H1 (cell line): Measurements from ENCODE around the gene AK2. TPM values are rescaled to one million over a fixed set of nuclear protein-coding genes. Genes with fewer than 3 reads are reported as not detected.

Experiments used
- CTCF ChIA-PET: fragments of 300-600 bp; sonication (Branson Sonifier 250); formaldehyde crosslinking; loops from one replicate; lab custom pipeline; 2021; ENCODE audit not compliant: partially characterized antibody; lab: Charles Lee
- POLR2A ChIA-PET: fragments of 300-600 bp; sonication (Branson Sonifier 250); formaldehyde crosslinking; loops from one replicate; lab custom pipeline; 2021; ENCODE audit warnings: inconsistent platforms; ENCODE audit not compliant: partially characterized antibody; lab: Charles Lee
- DNase-seq, 2 experiments: peaks; one replicate each; pipeline versions ENCODE4 v3.0.0 to v3.0.0-alpha.2; 2010 to 2022; ENCODE audit warnings: low spot score in 2 of 2, low read depth in 1 of 2, mixed read lengths in 1 of 2
- FAIRE-seq: peaks from 2 replicates; lab custom pipeline; 2011; peaks lifted over from hg19 to GRCh38; lab: Jason Lieb, UNC
- H2AFZ ChIP-seq: 2 replicates; pipeline ENCODE4 v1.8.1; 2012; ENCODE audit warnings: low read length, inconsistent platforms
- H2AK5ac ChIP-seq: 2 replicates; pipeline ENCODE4 v1.6.1; 2013; ENCODE audit warnings: low read depth, low read length
- H2BK120ac ChIP-seq: replicated peaks from 2 replicates; pipeline ENCODE3; 2013; ENCODE audit warnings: low read depth, low read length, inconsistent platforms
- H2BK12ac ChIP-seq: 2 replicates; pipeline ENCODE4 v1.6.1; 2013; ENCODE audit warnings: low read depth, low read length
- H2BK15ac ChIP-seq: 2 replicates; pipeline ENCODE4 v1.6.1; 2013; ENCODE audit warnings: low read length
- H2BK20ac ChIP-seq: 2 replicates; pipeline ENCODE4 v1.6.1; 2013; ENCODE audit warnings: low read length
- H2BK5ac ChIP-seq: 2 replicates; pipeline ENCODE4 v1.6.1; 2013; ENCODE audit warnings: low read depth, low read length
- H3K14ac ChIP-seq: 2 replicates; pipeline ENCODE4 v1.6.1; 2013; ENCODE audit warnings: inconsistent platforms; ENCODE audit not compliant: insufficient read length
- H3K18ac ChIP-seq: 2 replicates; pipeline ENCODE4 v1.6.1; 2013; ENCODE audit warnings: low read length; ENCODE audit errors: extremely low read depth
- H3K23ac ChIP-seq: 2 replicates; pipeline ENCODE4 v1.6.1; 2013; ENCODE audit warnings: inconsistent platforms; ENCODE audit not compliant: insufficient read length
- H3K23me2 ChIP-seq: 2 replicates; pipeline ENCODE4 v1.6.1; 2013; ENCODE audit warnings: low read depth, low read length
- H3K27ac ChIP-seq: 2 replicates; pipeline ENCODE4 v1.6.1; 2011; ENCODE audit warnings: low read depth, low read length, inconsistent platforms
- H3K27me3 ChIP-seq, 4 experiments: replicated peaks in 1 of 4; 1 replicate in 1 of 4; 2 replicates in 3 of 4; pipeline versions ENCODE4 v1.6.1 to v1.8.1; 2011 to 2013; ENCODE audit warnings: low read length in 3 of 4, mild to moderate bottlenecking in 3 of 4, inconsistent platforms in 2 of 4, mixed read lengths in 2 of 4, moderate library complexity in 1 of 4; ENCODE audit not compliant: control insufficient read depth in 3 of 4, insufficient read depth in 3 of 4; ENCODE audit errors: extremely low read depth in 1 of 4
- H3K36me3 ChIP-seq, 4 experiments: 2 replicates each; pipeline versions ENCODE4 v1.6.1 to v1.8.1; 2011 to 2013; ENCODE audit warnings: mild to moderate bottlenecking in 4 of 4, low read length in 3 of 4, moderate library complexity in 2 of 4, control low read depth in 1 of 4, inconsistent platforms in 1 of 4; ENCODE audit not compliant: insufficient read depth in 4 of 4, control insufficient read depth in 2 of 4
- H3K4ac ChIP-seq: replicated peaks from 2 replicates; pipeline ENCODE3; 2013; ENCODE audit warnings: low read length, low read depth, mixed read lengths, inconsistent platforms; ENCODE audit not compliant: insufficient read length
- H3K4me1 ChIP-seq, 4 experiments: replicated peaks in 1 of 4; 1 replicate in 1 of 4; 2 replicates in 3 of 4; pipeline versions ENCODE4 v1.6.1 to v1.8.1; 2011 to 2013; ENCODE audit warnings: low read length in 3 of 4, inconsistent platforms in 2 of 4, mixed read lengths in 1 of 4; ENCODE audit not compliant: insufficient read depth in 4 of 4, control insufficient read depth in 3 of 4
- H3K4me2 ChIP-seq, 2 experiments: 2 replicates each; pipeline versions ENCODE4 v1.6.1 to v1.8.1; 2011 to 2013; ENCODE audit warnings: low read depth in 2 of 2, low read length in 2 of 2, control low read depth in 1 of 2, inconsistent platforms in 1 of 2, mild to moderate bottlenecking in 1 of 2; ENCODE audit not compliant: insufficient read depth in 1 of 2
- H3K4me3 ChIP-seq, 4 experiments: fragments of 200-600, 300-600 bp in 1 of 4; sonication (generic), shearing (Covaris generic), sonication (Bioruptor Twin) in 1 of 4; 2 replicates each; pipeline versions ENCODE4 v1.5.1 to v1.8.1; 2011 to 2016; ENCODE audit warnings: low read length in 4 of 4, low read depth in 3 of 4, control low read depth in 2 of 4, inconsistent platforms in 2 of 4, mild to moderate bottlenecking in 2 of 4, mixed read lengths in 1 of 4, moderate library complexity in 1 of 4; ENCODE audit not compliant: insufficient read depth in 2 of 4; ENCODE audit errors: extremely low read depth in 1 of 4
- H3K56ac ChIP-seq: replicated peaks from 2 replicates; pipeline ENCODE3; 2013; ENCODE audit warnings: low read depth, mild to moderate bottlenecking, mixed read lengths, low read length, inconsistent platforms; ENCODE audit not compliant: insufficient read length
- H3K79me1 ChIP-seq: 2 replicates; pipeline ENCODE4 v1.6.1; 2013; ENCODE audit warnings: low read depth, low read length, control low read depth
- H3K79me2 ChIP-seq, 2 experiments: 2 replicates each; pipeline versions ENCODE4 v1.6.1 to v1.8.1; 2012 to 2013; ENCODE audit warnings: low read length in 2 of 2, mild to moderate bottlenecking in 2 of 2, inconsistent platforms in 1 of 2; ENCODE audit not compliant: insufficient read depth in 2 of 2, control insufficient read depth in 1 of 2
- H3K9ac ChIP-seq, 4 experiments: replicated peaks in 1 of 4; 1 replicate in 1 of 4; 2 replicates in 3 of 4; pipeline versions ENCODE4 v1.6.1 to v1.8.1; 2011 to 2013; ENCODE audit warnings: low read depth in 3 of 4, low read length in 3 of 4, control low read depth in 2 of 4, mild to moderate bottlenecking in 2 of 4, moderate library complexity in 2 of 4, inconsistent platforms in 1 of 4; ENCODE audit errors: extremely low read depth in 1 of 4
- H3K9me3 ChIP-seq, 2 experiments: 2 replicates each; pipeline versions ENCODE4 v1.6.1 to v1.8.1; 2012 to 2013; ENCODE audit warnings: mild to moderate bottlenecking in 2 of 2, moderate library complexity in 2 of 2, control low read depth in 1 of 2, inconsistent platforms in 1 of 2, low read depth in 1 of 2, low read length in 1 of 2, mixed read lengths in 1 of 2; ENCODE audit not compliant: insufficient read depth in 2 of 2
- H4K20me1 ChIP-seq, 2 experiments: replicated peaks in 1 of 2; 2 replicates each; pipeline versions ENCODE3 to v1.8.1; 2011 to 2013; ENCODE audit warnings: inconsistent platforms in 2 of 2, low read length in 2 of 2, mild to moderate bottlenecking in 1 of 2; ENCODE audit not compliant: insufficient read depth in 2 of 2, control insufficient read depth in 1 of 2
- H4K5ac ChIP-seq: 2 replicates; pipeline ENCODE4 v1.6.1; 2013; ENCODE audit warnings: low read length, low read depth, mixed read lengths, inconsistent platforms; ENCODE audit not compliant: insufficient read length
- H4K8ac ChIP-seq: 2 replicates; pipeline ENCODE4 v1.8.0; 2013; ENCODE audit warnings: mild to moderate bottlenecking, moderate library complexity, low read length, inconsistent platforms; ENCODE audit not compliant: insufficient read depth; ENCODE audit errors: extremely low read depth
- H4K91ac ChIP-seq: replicated peaks from 2 replicates; pipeline ENCODE3; 2013; ENCODE audit warnings: low read length, mixed read lengths, inconsistent platforms; ENCODE audit not compliant: insufficient read length
- CREB1 ChIP-seq: IDR thresholded peaks from 2 replicates; pipeline ENCODE4 v1.6.1; 2012; ENCODE audit warnings: inconsistent platforms
- EP300 ChIP-seq, 2 experiments: IDR thresholded peaks; 1 replicate in 1 of 2; 2 replicates in 1 of 2; pipeline ENCODE4 v1.6.1; 2011 to 2012; ENCODE audit warnings: low read depth in 2 of 2, low read length in 2 of 2, mild to moderate bottlenecking in 2 of 2, borderline replicate concordance in 1 of 2, inconsistent platforms in 1 of 2, moderate library complexity in 1 of 2
- HDAC2 ChIP-seq, 2 experiments: fragments of 300-600 bp in 1 of 2; sonication (generic) in 1 of 2; IDR thresholded peaks; 2 replicates each; pipeline ENCODE4 v1.6.1; 2011 to 2012; ENCODE audit warnings: low read depth in 2 of 2, low read length in 2 of 2, mild to moderate bottlenecking in 2 of 2, moderate library complexity in 2 of 2, borderline replicate concordance in 1 of 2, inconsistent platforms in 1 of 2
- KDM1A ChIP-seq: fragments of 200-600, 300-600 bp; sonication (generic); IDR thresholded peaks from 2 replicates; pipeline ENCODE4 v1.7.1; 2016; ENCODE audit warnings: mild to moderate bottlenecking, low read length, borderline replicate concordance
- POLR2AphosphoS5 ChIP-seq: IDR thresholded peaks from 2 replicates; pipeline ENCODE4 v1.6.1; 2011; ENCODE audit warnings: low read depth, low read length
- SUZ12 ChIP-seq: fragments of 200-600 bp; sonication (generic); IDR thresholded peaks from 2 replicates; pipeline ENCODE4 v1.6.1; 2012; ENCODE audit warnings: mild to moderate bottlenecking, inconsistent platforms, low read length, moderate library complexity, mixed read lengths
- TAF1 ChIP-seq: IDR thresholded peaks from 2 replicates; pipeline ENCODE4 v1.6.1; 2011; ENCODE audit warnings: mild to moderate bottlenecking, low read depth, low read length
- ZNF274 ChIP-seq: IDR thresholded peaks from 2 replicates; pipeline ENCODE4 v1.7.0; 2012; ENCODE audit warnings: low read length, borderline replicate concordance; ENCODE audit errors: extremely low read depth
- WGBS, 2 experiments: shearing (Covaris generic) in 1 of 2; methylation state at CpG; one replicate each; pipeline versions ENCODE4 v1.1.6 to v1.1.7; 2013 to 2015; ENCODE audit warnings: low lambda C conversion rate in 2 of 2, mixed read lengths in 2 of 2, inconsistent platforms in 1 of 2, low coverage in 1 of 2, missing lambda C conversion rate in 1 of 2; ENCODE audit not compliant: insufficient replicate concordance in 2 of 2, insufficient coverage in 1 of 2, insufficient read length in 1 of 2; ENCODE audit errors: extremely low coverage in 1 of 2, missing lambda C conversion rate in 1 of 2; 5-methylcytosine and 5-hydroxymethylcytosine counted together
- polyA plus RNA-seq, 7 experiments: library from polyadenylated mRNA; depleted of rRNA in 3 of 7; stranded (reverse) in 5 of 7; unstranded in 2 of 7; fragments of >200 nt in 5 of 7; fragments of 200-250 nt in 2 of 7; gene quantifications; 1 replicate in 5 of 7; 2 replicates in 1 of 7; 4 replicates in 1 of 7; pipeline versions ENCODE4 v1.2.1 to v1.2.3, GENCODE V29; 2011 to 2013; ENCODE audit warnings: missing spikeins in 2 of 7, mixed read lengths in 2 of 7
- total RNA-seq: library from RNA; stranded (reverse); fragmentation: NEBNext Ultra II Directional; extraction: Animal tissue kit (Norgen Biotek cat#: 25700); gene quantifications from 2 replicates; pipeline ENCODE4 v1.2.1, GENCODE V29; 2021

The AK2 gene
- total and polyA plus RNA-seq, 2 of the 8 experiments (the other 6 are each of a cell fraction or from before 2014, with no cell fraction given) = 92.3 to 137 TPM

DNA sequence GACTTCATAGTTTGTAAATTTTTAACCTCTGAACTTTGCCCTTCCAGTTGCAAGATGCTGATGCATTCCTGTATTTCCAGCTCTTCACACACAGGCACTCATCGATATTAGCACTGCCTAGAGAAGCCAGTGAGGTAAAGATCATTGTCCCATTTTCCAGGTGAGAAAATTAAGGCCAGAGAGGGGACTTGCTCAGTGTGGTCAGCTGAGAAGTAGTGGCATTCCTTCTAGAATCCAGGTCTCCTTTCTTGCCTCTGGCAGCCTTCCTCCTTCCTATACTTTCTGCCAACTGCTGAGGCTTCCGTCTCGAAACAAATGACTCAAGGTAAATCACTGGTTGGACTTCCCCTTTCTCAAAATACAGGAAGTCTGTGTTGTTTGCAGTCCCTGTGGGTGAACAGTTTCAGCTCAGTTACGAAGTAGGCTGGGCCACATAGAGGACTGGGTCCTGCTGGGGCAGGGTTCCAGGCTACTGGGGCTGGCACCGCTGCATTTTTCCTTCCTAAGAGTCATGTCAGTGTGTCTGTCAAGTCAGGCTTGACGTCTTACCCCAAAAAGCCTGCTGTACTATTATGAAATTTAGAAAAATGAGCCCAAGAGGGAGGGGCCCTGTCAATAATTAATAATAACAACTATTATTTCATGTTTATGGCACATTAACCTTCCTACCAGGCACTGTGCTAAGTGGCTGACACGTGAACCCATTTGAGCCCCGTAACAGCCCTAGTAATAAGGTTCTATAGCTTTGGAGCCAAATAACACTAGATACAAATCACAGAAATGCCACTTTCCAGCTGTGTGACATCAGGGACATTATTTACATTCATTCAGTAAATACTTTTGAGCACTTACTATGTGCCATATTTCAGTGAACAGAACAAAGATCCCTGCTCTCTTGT lies 55.4 kb downstream of the AK2 start:
- Histone ChIP-seq H2BK15ac (no peak overlapping the region; the same call in 1 of the 2 replicates), H3K27me3 (peaks cover 0 to 2% (median 0%) of the 10 kb centered on the region in 4 experiments; a peak in 1 of 7 replicates), H2BK12ac (no peak overlapping the region), H4K5ac (no peak overlapping the region), H3K14ac (no peak overlapping the region), H3K27ac (no peak overlapping the region), H3K23ac (no peak overlapping the region), H2BK5ac (no peak overlapping the region; the same call in 1 of the 2 replicates), H3K4ac (no peak overlapping the region), H3K18ac (no peak overlapping the region; the same call in 1 of the 2 replicates), H3K79me1 (no peaks in the 10 kb centered on the region), H3K4me2 (no peak overlapping the region), H4K91ac (no peak overlapping the region), H3K23me2 (no peaks in the 10 kb centered on the region), H4K20me1 (no peaks in the 10 kb centered on the region), H3K4me1 (peaks cover 8 to 20% (median 10%) of the 10 kb centered on the region in 4 experiments; a peak in 6 of 7 replicates), H2AK5ac (no peak overlapping the region; the same call in 1 of the 2 replicates), H3K9me3 (peaks cover 0 to under 1% of the 10 kb centered on the region in 2 experiments; a peak in 1 of 4 replicates), H3K4me3 (no peak overlapping the region), H3K79me2 (no peaks in the 10 kb centered on the region), H3K9ac (no peak overlapping the region), H3K56ac (no peak overlapping the region), H2BK120ac (no peak overlapping the region), H3K36me3 (no peaks in the 10 kb centered on the region), H4K8ac (no peak overlapping the region), H2AFZ (no peak overlapping the region), H2BK20ac (no peak overlapping the region)
- DNase-seq (no peak), FAIRE-seq (no peak)
- POLR2A ChIA-PET = interaction anchor here (1.1 to 1.6 kb wide), 5 partner anchors 11 to 33 kb away, joined by 3 to 15 read pairs (median 4); partner anchors contain the start of gene RNF19B
- CTCF ChIA-PET = interaction anchor here (0.6 to 1.1 kb wide), 6 partner anchors 11 to 227 kb away, joined by 3 to 6 read pairs (median 3); no protein-coding TSS in a partner anchor
- 71% methylated on average over 8 of the region's 8 CpGs; no CpG with 5 or more reads in 1 of the 2 experiments for WGBS, 2 experiments
- TF ChIP-seq ZNF274 (no peak), SUZ12 (no peak), KDM1A (peak; percentile 88), TAF1 (no peak), EP300 (IDR thresholded peaks at IDR 0.05; ENCODE audit: borderline replicate concordance in 1 of 2, low read depth in 2 of 2, low read length in 2 of 2) (no peak), HDAC2 (IDR thresholded peaks at IDR 0.05; ENCODE audit: borderline replicate concordance in 1 of 2, low read depth in 2 of 2, low read length in 2 of 2) (peak in 1 of 2 experiments; percentile 61; a peak in 1 of 4 replicates), POLR2AphosphoS5 (no peak), CREB1 (no peak)
